Testis (tissue), 3 donors: ENCODE results near the gene SLC12A1. TPM values are rescaled to one million over a fixed set of nuclear protein-coding genes. Genes with fewer than 3 reads are reported as not detected.

ENCODE experiments used
- DNase-seq: peaks from one replicate; pipeline ENCODE4 v3.0.0-alpha.2; 2019
- H3K27ac ChIP-seq, 2 donors: fragments of 200-600 bp; sonication (generic); one replicate each; pipeline ENCODE4 v1.5.1; 2019
- H3K27me3 ChIP-seq: fragments of 200-600 bp; sonication (generic); one replicate; pipeline ENCODE4 v1.5.1; 2019
- H3K36me3 ChIP-seq: fragments of 200-600 bp; sonication (generic); one replicate; pipeline ENCODE4 v1.5.1; 2017; ENCODE audit warnings: low read depth; ENCODE audit errors: missing control alignments
- H3K4me1 ChIP-seq: fragments of 200-600 bp; sonication (generic); one replicate; pipeline ENCODE4 v1.5.1; 2019
- H3K4me3 ChIP-seq, 2 donors: fragments of 200-600 bp; sonication (generic); one replicate each; pipeline ENCODE4 v1.5.1; 2017 to 2019
- H3K9me3 ChIP-seq: fragments of 200-600 bp; sonication (generic); one replicate; pipeline ENCODE4 v1.5.1; 2017
- POLR2A ChIP-seq: fragments of 450-650 bp; IDR thresholded peaks from one replicate; pipeline ENCODE4 v1.6.1; 2017; ENCODE audit warnings: antibody characterized with exemption, mild to moderate bottlenecking, moderate library complexity
- WGBS, 2 donors: methylation state at CpG; one replicate each; pipeline ENCODE4 v1.1.5; 2018; 5-methylcytosine and 5-hydroxymethylcytosine counted together
- intact Hi-C: fragments of 100-400 bp; cut with DNase I; formaldehyde crosslinking; loops from one replicate; pipeline ENCODE4 v1.15.1; 2023; ENCODE audit warnings: low total_unique reads
- polyA plus RNA-seq: library from polyadenylated mRNA; stranded (reverse); fragments of 350-450 nt; fragmentation: Illumina TruSeq; extraction: RNeasy Lipid Tissue Mini Kit (QIAGEN cat#74804); gene quantifications from one replicate; pipeline ENCODE4 v1.2.3, GENCODE V29; 2014; ENCODE audit warnings: low read depth, low replicate concordance; ENCODE audit not compliant: insufficient read depth
- total RNA-seq, 2 donors: library from RNA; depleted of rRNA; stranded (reverse); fragments of >200 nt; gene quantifications; one replicate each; pipeline ENCODE4 v1.2.3, GENCODE V29; 2016
- TF ChIP-seq, protein P1 (sequence below), 3 experiments: fragments of 450-650 bp in 2 of 3; fragments of 200-600 bp in 1 of 3; sonication (generic) in 1 of 3; IDR thresholded peaks; one replicate each; pipeline ENCODE4 v1.5.1; 2016 to 2019; ENCODE audit warnings: antibody characterized with exemption in 3 of 3, mild to moderate bottlenecking in 2 of 3, moderate library complexity in 1 of 3

SLC12A1 gene
- total and polyA plus RNA-seq, 3 donors from 2014 or later: 0.55 to 1.2 (median 0.62) TPM

DNA sequence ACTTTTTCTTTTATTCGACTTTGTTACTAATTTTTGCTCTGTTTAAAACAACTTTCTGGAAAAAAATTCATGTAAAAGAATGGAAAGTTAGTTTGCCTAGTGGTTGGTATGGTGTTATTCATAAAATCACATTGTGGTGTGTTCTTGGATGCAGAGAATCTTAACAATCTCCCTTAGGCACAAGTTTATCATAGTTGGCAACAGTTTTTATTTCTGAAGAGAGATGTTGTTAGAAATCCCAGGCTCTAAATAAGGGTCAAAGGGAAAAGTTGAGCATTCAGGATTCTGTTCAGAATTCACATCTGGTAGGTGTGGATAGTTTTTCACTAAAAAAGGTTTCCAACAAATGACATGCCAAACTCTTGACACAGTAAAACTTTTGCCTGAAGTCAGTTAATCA lies 131.5 kb downstream of the SLC12A1 start:
- intact Hi-C loops: no loop called here
- H3K4me1 ChIP-seq: no peaks in the 10 kb centered on the region
- no peak for DNase-seq
- H3K27me3 ChIP-seq: no peaks in the 10 kb centered on the region
- no peaks in the 10 kb centered on the region for H3K36me3 ChIP-seq
- no peaks in the 10 kb centered on the region for H3K9me3 ChIP-seq
- TF ChIP-seq, protein P1, sequence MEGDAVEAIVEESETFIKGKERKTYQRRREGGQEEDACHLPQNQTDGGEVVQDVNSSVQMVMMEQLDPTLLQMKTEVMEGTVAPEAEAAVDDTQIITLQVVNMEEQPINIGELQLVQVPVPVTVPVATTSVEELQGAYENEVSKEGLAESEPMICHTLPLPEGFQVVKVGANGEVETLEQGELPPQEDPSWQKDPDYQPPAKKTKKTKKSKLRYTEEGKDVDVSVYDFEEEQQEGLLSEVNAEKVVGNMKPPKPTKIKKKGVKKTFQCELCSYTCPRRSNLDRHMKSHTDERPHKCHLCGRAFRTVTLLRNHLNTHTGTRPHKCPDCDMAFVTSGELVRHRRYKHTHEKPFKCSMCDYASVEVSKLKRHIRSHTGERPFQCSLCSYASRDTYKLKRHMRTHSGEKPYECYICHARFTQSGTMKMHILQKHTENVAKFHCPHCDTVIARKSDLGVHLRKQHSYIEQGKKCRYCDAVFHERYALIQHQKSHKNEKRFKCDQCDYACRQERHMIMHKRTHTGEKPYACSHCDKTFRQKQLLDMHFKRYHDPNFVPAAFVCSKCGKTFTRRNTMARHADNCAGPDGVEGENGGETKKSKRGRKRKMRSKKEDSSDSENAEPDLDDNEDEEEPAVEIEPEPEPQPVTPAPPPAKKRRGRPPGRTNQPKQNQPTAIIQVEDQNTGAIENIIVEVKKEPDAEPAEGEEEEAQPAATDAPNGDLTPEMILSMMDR (IDR thresholded peaks at IDR 0.05): no peak
- no peak for TF ChIP-seq POLR2A
- WGBS, 2 donors: 69 to 83% methylated on average over 1 of the region's 1 CpG
- no peak overlapping the region for H3K4me3 ChIP-seq
- H3K27ac ChIP-seq: no peak overlapping the region

DNA sequence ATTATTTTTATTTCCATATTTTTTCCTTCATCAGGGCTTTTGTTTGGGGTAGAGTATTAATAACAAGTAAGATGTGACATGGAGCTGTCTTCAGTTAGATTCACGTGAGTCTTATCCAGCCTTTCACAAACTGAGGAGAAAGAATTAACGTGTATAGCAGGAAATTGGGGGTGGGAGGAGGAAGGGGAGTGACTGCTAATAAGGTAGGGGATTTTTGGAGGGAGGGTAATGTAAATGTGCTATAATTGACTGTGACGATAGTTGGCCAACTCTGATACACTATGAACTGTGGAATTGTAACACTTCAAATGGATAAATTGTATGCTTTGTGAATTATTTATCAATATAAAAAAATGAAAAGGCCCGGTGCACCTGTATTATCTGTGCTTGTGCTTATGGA lies 134.0 kb downstream of the SLC12A1 start:
- H3K4me3 ChIP-seq: no peak overlapping the region
- no peak overlapping the region for H3K27ac ChIP-seq
- no peak for TF ChIP-seq POLR2A
- TF ChIP-seq, protein P1 (IDR thresholded peaks at IDR 0.05): no peak
- WGBS, 2 donors: 78 to 80% methylated on average over 4 of the region's 4 CpGs
- no peaks in the 10 kb centered on the region for H3K27me3 ChIP-seq
- H3K9me3 ChIP-seq: no peaks in the 10 kb centered on the region
- H3K36me3 ChIP-seq: no peaks in the 10 kb centered on the region
- H3K4me1 ChIP-seq: no peaks in the 10 kb centered on the region
- intact Hi-C loops: no loop called here
- no peak for DNase-seq

DNA sequence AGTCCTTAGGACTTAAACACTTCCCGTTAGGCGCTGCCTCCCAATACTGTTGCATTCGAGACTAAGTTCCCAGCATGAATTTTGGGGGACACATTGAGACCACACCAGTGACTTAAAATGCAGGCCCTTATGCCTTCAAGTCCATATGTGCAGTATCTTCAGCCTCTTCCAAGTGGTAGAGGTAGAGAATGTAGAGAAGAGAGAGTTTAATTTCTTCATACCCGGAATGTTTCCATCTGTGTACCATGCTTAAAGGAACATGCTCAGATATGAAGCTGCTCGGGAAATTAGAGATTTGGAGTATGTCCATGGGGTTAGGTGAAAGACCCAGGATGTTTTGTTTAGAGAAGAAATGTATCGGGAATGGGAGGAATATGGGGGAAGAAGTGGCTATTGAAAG lies 137.8 kb downstream of the SLC12A1 start:
- no peaks in the 10 kb centered on the region for H3K9me3 ChIP-seq
- no peaks in the 10 kb centered on the region for H3K4me1 ChIP-seq
- no peaks in the 10 kb centered on the region for H3K36me3 ChIP-seq
- no peaks in the 10 kb centered on the region for H3K27me3 ChIP-seq
- DNase-seq: no peak
- 91 to 92% methylated on average over 6 of the region's 6 CpGs for WGBS, 2 donors
- H3K4me3 ChIP-seq: no peak overlapping the region
- TF ChIP-seq, protein P1 (IDR thresholded peaks at IDR 0.05): no peak
- TF ChIP-seq POLR2A: no peak
- intact Hi-C loops: no loop called here
- no peak overlapping the region for H3K27ac ChIP-seq

DNA sequence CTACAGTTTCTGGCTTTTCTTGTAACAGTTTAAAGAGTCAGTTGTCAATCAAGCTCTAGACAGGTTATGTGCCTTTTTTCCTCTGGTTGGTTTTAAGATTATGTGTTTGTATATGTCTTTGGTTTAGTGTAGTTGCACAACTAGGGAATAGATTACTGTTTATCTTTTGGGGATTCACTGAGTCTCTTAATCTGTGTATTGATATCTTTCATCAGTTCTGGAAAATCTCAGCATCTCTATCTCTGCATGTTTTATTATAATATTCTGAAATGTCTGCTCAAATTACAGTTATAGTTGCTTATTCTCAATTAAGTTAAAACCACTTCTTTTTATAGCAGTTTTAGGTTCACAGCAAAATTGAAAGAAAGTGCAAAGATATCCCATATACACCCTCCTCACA lies 139.4 kb downstream of the SLC12A1 start:
- intact Hi-C loops: no loop called here
- no peaks in the 10 kb centered on the region for H3K27me3 ChIP-seq
- TF ChIP-seq POLR2A: no peak
- TF ChIP-seq, protein P1 (IDR thresholded peaks at IDR 0.05): no peak
- no peak overlapping the region for H3K27ac ChIP-seq
- H3K4me1 ChIP-seq: no peaks in the 10 kb centered on the region
- no peaks in the 10 kb centered on the region for H3K9me3 ChIP-seq
- H3K4me3 ChIP-seq: no peak overlapping the region
- no peak for DNase-seq
- H3K36me3 ChIP-seq: no peaks in the 10 kb centered on the region

DNA sequence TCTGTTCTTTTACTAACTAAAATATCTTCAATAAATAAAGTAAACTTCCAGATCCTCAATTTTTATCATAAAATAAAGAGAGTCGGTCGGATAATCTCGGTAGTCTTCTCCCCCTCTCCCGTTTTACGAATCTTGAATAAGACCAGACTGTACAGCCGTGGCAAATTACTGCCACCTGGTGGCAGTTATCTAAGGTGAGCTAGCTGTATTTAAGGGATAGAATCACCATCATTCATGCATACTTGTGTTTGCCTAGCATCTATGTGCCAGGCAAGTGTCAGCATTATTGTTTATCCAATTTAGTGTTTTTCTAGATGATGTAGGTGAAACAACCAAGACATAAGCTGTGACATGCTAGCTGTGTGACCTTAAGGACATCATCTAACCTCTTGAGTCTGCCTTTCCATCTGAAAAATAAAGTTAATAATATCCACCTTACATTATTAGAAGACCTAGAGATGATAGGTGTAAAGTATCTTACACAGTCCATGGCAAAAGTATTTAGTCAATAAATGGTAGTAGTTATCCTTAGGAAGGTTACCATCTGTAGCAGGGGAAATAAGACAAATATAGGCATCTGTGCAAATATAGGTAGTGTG lies 146.5 kb downstream of the SLC12A1 start:
- 11 to 12% methylated on average over 6 of the region's 6 CpGs for WGBS, 2 donors

More for the DNA sequence above, 146.5 kb downstream of the SLC12A1 start:
- TF ChIP-seq, protein P1 (IDR thresholded peaks at IDR 0.05): peak; percentile 59 to 74 (median 64)
- TF ChIP-seq POLR2A: no peak
- DNase-seq: peak; percentile 77
- Histone ChIP-seq H3K4me1 (no peaks in the 10 kb centered on the region), H3K36me3 (no peaks in the 10 kb centered on the region), H3K4me3 (no peak overlapping the region), H3K27ac (no peak overlapping the region), H3K9me3 (no peaks in the 10 kb centered on the region), H3K27me3 (no peaks in the 10 kb centered on the region)
- intact Hi-C loops: no loop called here
